Activated naive CD4-positive, alpha-beta T cell treated with anti-CD3 and anti-CD28 coated beads for 36 hours (primary cell): ENCODE results near the gene MIER1. TPM values are rescaled to one million over a fixed set of nuclear protein-coding genes. Genes with fewer than 3 reads are reported as not detected.

Experiments used
- CTCF ChIA-PET: fragments of 350-600 bp; sonication (Branson Sonifier 250); formaldehyde crosslinking; loops from one replicate; lab custom pipeline; 2021; ENCODE audit warnings: antibody characterized with exemption; lab: Charles Lee
- DNase-seq: peaks from one replicate; pipeline ENCODE4 v3.0.0-alpha.2; 2020
- H3K27ac Mint-ChIP-seq: one replicate; pipeline ENCODE4 v1.8.0; 2021; ENCODE audit warnings: mild to moderate bottlenecking, mixed read lengths
- H3K27me3 Mint-ChIP-seq: one replicate; pipeline ENCODE4 v1.8.0; 2021; ENCODE audit warnings: low read depth, mixed read lengths
- H3K36me3 Mint-ChIP-seq: one replicate; pipeline ENCODE4 v1.8.0; 2021; ENCODE audit warnings: low read depth, mixed read lengths
- H3K4me1 Mint-ChIP-seq: one replicate; pipeline ENCODE4 v1.8.0; 2021; ENCODE audit warnings: low read depth, mixed read lengths
- H3K4me3 Mint-ChIP-seq: one replicate; pipeline ENCODE4 v1.8.0; 2021; ENCODE audit warnings: mild to moderate bottlenecking, moderate library complexity, mixed read lengths
- H3K9me3 Mint-ChIP-seq: one replicate; pipeline ENCODE4 v1.8.0; 2021; ENCODE audit warnings: mixed read lengths
- intact Hi-C: fragments of 100-400 bp; cut with micrococcal nuclease; formaldehyde crosslinking; loops from one replicate; pipeline ENCODE4 v1.15.1; 2023
- total RNA-seq, 2 experiments: library from RNA; stranded (reverse); gene quantifications; one replicate each; pipeline ENCODE4 v1.2.3, GENCODE V29; 2021

MIER1 gene
- total RNA-seq, 2 experiments from 2014 or later: 56.5 to 58.3 TPM

- peak overlapping the region; percentile 62 for H3K27ac Mint-ChIP-seq
- H3K9me3 Mint-ChIP-seq: no peaks in the 10 kb centered on the region
- H3K27me3 Mint-ChIP-seq: no peaks in the 10 kb centered on the region
- peak overlapping the region; percentile 92 for H3K4me3 Mint-ChIP-seq
- peaks cover 47% of the 10 kb centered on the region for H3K4me1 Mint-ChIP-seq
- peaks cover 8% of the 10 kb centered on the region for H3K36me3 Mint-ChIP-seq
- no peak for DNase-seq
- intact Hi-C loops: loop anchor here (1.0 to 10.0 kb wide), 8 partner anchors 138 to 1504 kb away; partner anchors contain the start of genes GADD45A, LEPR, LEPROT and SERBP1
- CTCF ChIA-PET: interaction anchor here (1.4 kb wide), 1 partner anchor 163 kb away, joined by 4 read pairs; no protein-coding TSS in a partner anchor
Observed at GRCh38 chr1:66925944-66926343, 1.2 kb downstream of the MIER1 start.

- CTCF ChIA-PET: no interaction called here
- intact Hi-C loops: loop anchor here (5.0 to 10.0 kb wide), 2 partner anchors 493 to 1505 kb away; partner anchors contain the start of genes LEPR and LEPROT
- Mint-ChIP-seq H3K4me3 (no peak overlapping the region), H3K36me3 (peaks cover 18% of the 10 kb centered on the region), H3K4me1 (peaks cover 42% of the 10 kb centered on the region), H3K27me3 (no peaks in the 10 kb centered on the region), H3K9me3 (no peaks in the 10 kb centered on the region), H3K27ac (no peak overlapping the region)
- DNase-seq: no peak
Observed at GRCh38 chr1:66927528-66927927, 2.7 kb downstream of the MIER1 start.

- Mint-ChIP-seq H3K27me3 (no peaks in the 10 kb centered on the region), H3K4me1 (peaks cover 46% of the 10 kb centered on the region)
- CTCF ChIA-PET: no interaction called here
Observed at GRCh38 chr1:66929146-66929688, 4.4 kb downstream of the MIER1 start.

DNA sequence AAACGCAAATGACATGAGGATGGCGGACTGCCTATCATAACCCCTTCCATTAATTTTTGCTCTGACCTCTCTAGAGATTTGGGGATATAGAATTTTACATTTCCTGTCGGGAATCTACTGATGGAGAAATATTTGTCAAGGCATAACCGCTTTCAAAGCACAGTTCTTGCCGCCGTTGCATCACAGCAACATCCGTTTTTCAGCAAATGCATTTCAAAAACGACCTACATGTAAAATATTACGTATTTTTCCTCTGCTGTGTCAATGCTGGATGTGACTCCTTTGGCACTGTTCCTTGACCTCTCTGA, 4.9 kb downstream of the MIER1 start:
- intact Hi-C loops: loop anchor here (5.0 to 10.0 kb wide), 2 partner anchors 495 to 1507 kb away; partner anchors contain the start of genes LEPR and LEPROT
- Mint-ChIP-seq H3K36me3 (peaks cover 18% of the 10 kb centered on the region), H3K4me1 (peaks cover 46% of the 10 kb centered on the region), H3K9me3 (no peaks in the 10 kb centered on the region), H3K27me3 (no peaks in the 10 kb centered on the region), H3K4me3 (peak overlapping the region; percentile 84), H3K27ac (peak overlapping the region; percentile 92)
- no peak for DNase-seq
- CTCF ChIA-PET: interaction anchor here (1.6 kb wide), 1 partner anchor 12 kb away, joined by 4 read pairs; no protein-coding TSS in a partner anchor

More at GRCh38 chr1:66929146-66929688, 4.4 kb downstream of the MIER1 start:
- Mint-ChIP-seq H3K9me3 (no peaks in the 10 kb centered on the region), H3K4me3 (peak overlapping the region; percentile 84), H3K27ac (peak overlapping the region; percentile 92), H3K36me3 (peaks cover 18% of the 10 kb centered on the region)
- DNase-seq: peak; percentile 26
- intact Hi-C loops: loop anchor here (5.0 to 10.0 kb wide), 2 partner anchors 494 to 1507 kb away; partner anchors contain the start of genes LEPR and LEPROT

DNA sequence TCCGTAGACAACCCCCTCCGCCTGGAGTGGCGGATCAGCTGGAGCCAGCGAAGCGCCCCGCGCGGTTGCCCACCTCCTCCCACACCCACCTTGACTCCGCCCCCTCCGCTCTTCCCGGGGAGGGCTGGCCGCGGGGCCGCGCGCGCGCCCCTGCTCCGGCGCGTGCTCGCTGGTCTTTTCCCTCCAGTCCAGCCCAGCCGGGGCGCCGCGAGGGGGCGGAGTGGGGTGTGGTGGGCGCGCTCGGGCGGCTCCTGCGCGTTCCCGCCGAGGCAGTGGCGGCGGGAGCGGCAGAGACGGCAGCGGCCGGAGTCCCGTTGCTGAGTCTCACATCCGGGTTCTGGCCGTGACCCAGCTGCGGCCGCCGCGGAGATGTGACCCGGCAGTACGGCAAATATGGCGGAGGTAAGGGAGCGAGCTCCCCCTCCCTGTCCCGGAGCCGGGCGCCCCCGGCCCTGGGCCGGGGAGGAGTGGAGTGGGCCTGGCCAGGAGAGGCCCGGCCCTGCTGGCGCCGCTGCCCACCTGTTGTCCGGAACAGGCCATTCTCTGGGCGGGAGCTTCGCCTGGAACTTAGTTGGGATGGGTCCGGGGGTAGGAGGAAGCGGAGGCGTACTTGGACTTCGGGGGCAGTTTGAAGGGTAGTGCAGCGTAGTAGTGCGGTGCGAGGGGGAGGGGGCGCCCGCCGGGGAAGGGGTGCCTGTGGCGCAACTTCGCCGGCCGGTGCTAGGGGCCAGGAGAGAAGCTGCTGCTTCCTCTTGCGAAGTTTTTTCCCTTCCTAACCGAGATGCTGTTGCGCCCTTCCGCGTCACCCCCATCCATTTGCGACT, 5.4 kb downstream of the MIER1 start:
- CTCF ChIA-PET: interaction anchor here (1.6 kb wide), 1 partner anchor 11 kb away, joined by 4 read pairs; no protein-coding TSS in a partner anchor
- Mint-ChIP-seq H3K9me3 (no peaks in the 10 kb centered on the region), H3K27ac (peak overlapping the region; percentile 92), H3K4me3 (peak overlapping the region; percentile 84), H3K4me1 (peaks cover 51% of the 10 kb centered on the region), H3K27me3 (no peaks in the 10 kb centered on the region), H3K36me3 (peaks cover 20% of the 10 kb centered on the region)
- DNase-seq: peak; percentile 92
- intact Hi-C loops: loop anchor here (1.0 to 10.0 kb wide), 13 partner anchors 8 to 1865 kb away; partner anchors contain the start of genes LEPR and LEPROT

DNA sequence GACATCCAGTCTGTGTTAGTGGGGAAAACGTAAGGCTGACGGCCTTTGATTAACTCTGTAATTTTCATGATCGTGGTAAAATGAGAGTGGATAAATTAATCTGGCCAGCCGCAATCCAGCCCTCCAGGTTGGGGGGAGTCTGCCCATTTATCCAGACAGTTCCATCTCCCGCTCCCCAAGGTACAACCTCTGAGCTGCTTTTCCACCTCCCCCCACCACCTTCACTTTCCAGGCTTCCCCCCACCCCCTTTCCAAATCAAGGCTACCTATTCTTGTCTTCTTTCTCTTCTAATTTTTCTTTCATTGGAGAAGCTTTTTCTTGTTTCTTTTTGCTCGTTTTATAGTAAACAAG, 6.0 kb downstream of the MIER1 start:
- H3K27ac Mint-ChIP-seq: peak overlapping the region; percentile 92
- H3K27me3 Mint-ChIP-seq: no peaks in the 10 kb centered on the region
- intact Hi-C loops: loop anchor here (1.0 to 10.0 kb wide), 11 partner anchors 8 to 1866 kb away; no protein-coding TSS in a partner anchor
- H3K9me3 Mint-ChIP-seq: no peaks in the 10 kb centered on the region
- H3K36me3 Mint-ChIP-seq: peaks cover 25% of the 10 kb centered on the region
- H3K4me3 Mint-ChIP-seq: peak overlapping the region; percentile 84
- no peak for DNase-seq
- H3K4me1 Mint-ChIP-seq: peaks cover 56% of the 10 kb centered on the region
- CTCF ChIA-PET: interaction anchor here (1.6 kb wide), 1 partner anchor 10 kb away, joined by 4 read pairs; no protein-coding TSS in a partner anchor

DNA sequence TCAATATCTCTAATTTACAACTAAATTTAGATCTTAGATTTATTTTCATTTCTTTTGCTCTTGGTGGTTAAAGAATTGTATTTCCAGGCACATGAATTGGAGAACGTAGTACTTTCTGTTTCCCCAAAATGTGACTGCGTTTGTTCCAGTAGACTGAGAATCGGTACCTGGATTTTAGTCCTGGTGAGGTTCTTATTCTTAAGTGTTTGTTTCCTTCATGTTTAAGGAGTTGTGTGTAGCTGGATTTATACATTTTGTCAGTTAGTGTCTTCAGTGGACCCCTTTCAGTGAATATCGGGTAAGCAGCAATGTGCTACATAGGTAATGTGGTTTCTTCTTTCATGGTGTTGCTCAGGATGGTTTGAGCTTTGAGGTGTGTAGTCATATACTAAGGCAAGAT, 6.8 kb downstream of the MIER1 start:
- Mint-ChIP-seq H3K9me3 (no peaks in the 10 kb centered on the region), H3K4me1 (peaks cover 56% of the 10 kb centered on the region), H3K4me3 (peak overlapping the region; percentile 84), H3K27me3 (no peaks in the 10 kb centered on the region), H3K36me3 (peaks cover 25% of the 10 kb centered on the region), H3K27ac (peak overlapping the region; percentile 92)
- intact Hi-C loops: loop anchor here (2.0 to 10.0 kb wide), 6 partner anchors 49 to 1867 kb away; no protein-coding TSS in a partner anchor
- CTCF ChIA-PET: interaction anchor here (0.7 kb wide), 1 partner anchor 24 kb away, joined by 3 read pairs; no protein-coding TSS in a partner anchor
- DNase-seq: no peak

GRCh38 chr1:66932291-66932690, 7.5 kb downstream of the MIER1 start:
- Mint-ChIP-seq H3K4me3 (peak overlapping the region; percentile 75), H3K4me1 (peaks cover 60% of the 10 kb centered on the region), H3K27ac (peak overlapping the region; percentile 84), H3K9me3 (no peaks in the 10 kb centered on the region), H3K27me3 (no peaks in the 10 kb centered on the region), H3K36me3 (peaks cover 30% of the 10 kb centered on the region)
- intact Hi-C loops: loop anchor here (5.0 to 10.0 kb wide), 4 partner anchors 340 to 1867 kb away; no protein-coding TSS in a partner anchor
- DNase-seq: no peak
- CTCF ChIA-PET: no interaction called here

DNA sequence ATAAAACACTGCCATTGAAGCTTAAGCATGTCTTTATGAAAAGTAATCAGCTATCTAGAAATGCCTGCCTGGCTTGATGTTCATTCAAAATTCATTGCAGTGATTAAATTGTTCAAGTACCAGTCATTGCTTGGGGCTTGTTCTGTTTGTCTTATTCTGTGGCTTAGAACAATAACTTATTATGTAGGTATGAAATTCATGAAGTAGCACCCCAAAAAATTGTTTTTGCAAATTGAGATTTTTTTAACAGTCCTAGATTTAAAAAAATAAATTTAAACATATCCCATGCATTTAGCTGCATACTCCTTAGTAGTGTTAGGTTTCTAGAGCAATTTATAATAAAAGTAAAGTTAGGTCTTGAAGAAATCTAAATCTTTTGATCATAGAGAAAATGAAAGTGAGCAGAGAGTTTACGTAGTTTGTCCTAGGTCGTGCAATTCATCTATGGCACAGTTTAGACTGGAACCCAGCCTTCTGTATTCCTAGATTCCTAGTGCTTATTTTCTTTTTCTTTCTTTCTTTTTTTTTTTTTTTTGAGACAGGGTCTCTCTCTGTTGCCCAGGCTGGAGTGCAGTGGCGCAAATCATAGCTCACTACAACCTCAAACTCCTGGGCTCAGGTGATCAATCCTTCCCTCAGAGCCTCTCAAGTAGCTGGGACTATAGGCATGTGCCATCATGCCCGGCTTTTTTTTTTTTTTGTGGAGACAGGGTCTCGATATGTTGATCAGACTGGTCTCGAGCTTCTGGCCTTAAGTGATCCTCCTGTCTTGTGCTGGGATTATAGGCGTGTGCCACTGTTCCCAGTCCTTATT, 9.3 kb downstream of the MIER1 start:
- Mint-ChIP-seq H3K36me3 (peaks cover 30% of the 10 kb centered on the region), H3K9me3 (no peaks in the 10 kb centered on the region), H3K4me3 (peak overlapping the region; percentile 74), H3K27me3 (no peaks in the 10 kb centered on the region), H3K4me1 (peaks cover 67% of the 10 kb centered on the region), H3K27ac (peak overlapping the region; percentile 84)
- CTCF ChIA-PET: interaction anchor here (0.9 to 1.3 kb wide), 3 partner anchors 13 to 216 kb away, joined by 3 to 5 read pairs (median 4); no protein-coding TSS in a partner anchor
- no peak for DNase-seq
- intact Hi-C loops: loop anchor here (5.0 to 10.0 kb wide), 4 partner anchors 338 to 1869 kb away; no protein-coding TSS in a partner anchor

GRCh38 chr1:66937529-66938234, 12.9 kb downstream of the MIER1 start:
- H3K27ac Mint-ChIP-seq: peak overlapping the region; percentile 36
- H3K4me1 Mint-ChIP-seq: peaks cover 86% of the 10 kb centered on the region
- no peak for DNase-seq
- no peaks in the 10 kb centered on the region for H3K9me3 Mint-ChIP-seq
- H3K36me3 Mint-ChIP-seq: peaks cover 28% of the 10 kb centered on the region
- no peak overlapping the region for H3K4me3 Mint-ChIP-seq
- H3K27me3 Mint-ChIP-seq: no peaks in the 10 kb centered on the region
- CTCF ChIA-PET: interaction anchor here (0.8 kb wide), 1 partner anchor 9 kb away, joined by 3 read pairs; no protein-coding TSS in a partner anchor
- intact Hi-C loops: loop anchor here (1.0 to 10.0 kb wide), 4 partner anchors 7 to 1873 kb away; no protein-coding TSS in a partner anchor

- Mint-ChIP-seq H3K9me3 (no peaks in the 10 kb centered on the region), H3K27ac (no peak overlapping the region), H3K27me3 (no peaks in the 10 kb centered on the region), H3K36me3 (peaks cover 28% of the 10 kb centered on the region), H3K4me3 (no peak overlapping the region), H3K4me1 (peaks cover 84% of the 10 kb centered on the region)
- CTCF ChIA-PET: no interaction called here
- intact Hi-C loops: loop anchor here (1.0 to 10.0 kb wide), 4 partner anchors 8 to 1874 kb away; no protein-coding TSS in a partner anchor
- no peak for DNase-seq
Observed at GRCh38 chr1:66938613-66939012, 13.8 kb downstream of the MIER1 start.
